Coronary artery (tissue), 2 donors: Measurements from ENCODE around the gene DNAJB6.

ENCODE experiments used
- DNase-seq: peaks from one replicate; pipeline ENCODE4 v3.0.0-alpha.2; 2017; ENCODE audit warnings: low spot score
- H3K27ac ChIP-seq, 2 donors: fragments of 200-600 bp; sonication (generic); one replicate each; pipeline ENCODE4 v1.5.1; 2016 to 2019
- H3K4me3 ChIP-seq: fragments of 200-600 bp; sonication (generic); 2 replicates; pipeline ENCODE4 v1.5.1; 2016; ENCODE audit warnings: mild to moderate bottlenecking, moderate library complexity
- TF ChIP-seq, protein P1 (sequence below): fragments of 200-600 bp; sonication (generic); IDR thresholded peaks from one replicate; pipeline ENCODE4 v1.5.1; 2019; ENCODE audit warnings: antibody characterized with exemption

DNAJB6 gene

GRCh38 chr7:157414702-157415096 lies 77.9 kb downstream of the DNAJB6 start:
- no peak overlapping the region for H3K27ac ChIP-seq
- DNase-seq: no peak
- no peak overlapping the region for H3K4me3 ChIP-seq
- TF ChIP-seq, protein P1, sequence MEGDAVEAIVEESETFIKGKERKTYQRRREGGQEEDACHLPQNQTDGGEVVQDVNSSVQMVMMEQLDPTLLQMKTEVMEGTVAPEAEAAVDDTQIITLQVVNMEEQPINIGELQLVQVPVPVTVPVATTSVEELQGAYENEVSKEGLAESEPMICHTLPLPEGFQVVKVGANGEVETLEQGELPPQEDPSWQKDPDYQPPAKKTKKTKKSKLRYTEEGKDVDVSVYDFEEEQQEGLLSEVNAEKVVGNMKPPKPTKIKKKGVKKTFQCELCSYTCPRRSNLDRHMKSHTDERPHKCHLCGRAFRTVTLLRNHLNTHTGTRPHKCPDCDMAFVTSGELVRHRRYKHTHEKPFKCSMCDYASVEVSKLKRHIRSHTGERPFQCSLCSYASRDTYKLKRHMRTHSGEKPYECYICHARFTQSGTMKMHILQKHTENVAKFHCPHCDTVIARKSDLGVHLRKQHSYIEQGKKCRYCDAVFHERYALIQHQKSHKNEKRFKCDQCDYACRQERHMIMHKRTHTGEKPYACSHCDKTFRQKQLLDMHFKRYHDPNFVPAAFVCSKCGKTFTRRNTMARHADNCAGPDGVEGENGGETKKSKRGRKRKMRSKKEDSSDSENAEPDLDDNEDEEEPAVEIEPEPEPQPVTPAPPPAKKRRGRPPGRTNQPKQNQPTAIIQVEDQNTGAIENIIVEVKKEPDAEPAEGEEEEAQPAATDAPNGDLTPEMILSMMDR: no peak

DNA sequence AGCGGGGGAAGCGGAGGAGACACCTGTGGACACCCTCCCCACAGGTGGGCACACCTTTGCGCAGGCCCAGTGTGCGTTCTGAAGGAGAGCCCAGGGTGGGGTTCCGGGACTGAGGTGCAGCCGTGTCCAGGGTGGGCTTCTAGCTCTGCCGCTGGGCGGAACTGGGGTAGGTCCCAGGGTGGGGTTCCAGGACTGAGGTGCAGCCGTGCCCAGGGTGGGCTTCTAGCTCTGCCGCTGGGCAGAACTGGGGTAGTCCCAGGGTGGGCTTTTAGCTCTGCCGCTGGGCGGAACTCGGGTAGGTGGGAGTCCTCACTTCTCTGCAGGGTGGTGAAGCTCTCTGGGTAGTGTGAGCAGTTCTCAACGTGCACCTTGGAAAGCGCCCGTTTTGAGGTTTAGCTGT lies 78.7 kb downstream of the DNAJB6 start:
- no peak overlapping the region for H3K4me3 ChIP-seq
- TF ChIP-seq, protein P1: no peak
- no peak for DNase-seq
- H3K27ac ChIP-seq: no peak overlapping the region

- DNase-seq: no peak
- TF ChIP-seq, protein P1: no peak
- no peak overlapping the region for H3K4me3 ChIP-seq
- H3K27ac ChIP-seq: no peak overlapping the region
Observed at GRCh38 chr7:157416011-157416410, 79.2 kb downstream of the DNAJB6 start.

DNA sequence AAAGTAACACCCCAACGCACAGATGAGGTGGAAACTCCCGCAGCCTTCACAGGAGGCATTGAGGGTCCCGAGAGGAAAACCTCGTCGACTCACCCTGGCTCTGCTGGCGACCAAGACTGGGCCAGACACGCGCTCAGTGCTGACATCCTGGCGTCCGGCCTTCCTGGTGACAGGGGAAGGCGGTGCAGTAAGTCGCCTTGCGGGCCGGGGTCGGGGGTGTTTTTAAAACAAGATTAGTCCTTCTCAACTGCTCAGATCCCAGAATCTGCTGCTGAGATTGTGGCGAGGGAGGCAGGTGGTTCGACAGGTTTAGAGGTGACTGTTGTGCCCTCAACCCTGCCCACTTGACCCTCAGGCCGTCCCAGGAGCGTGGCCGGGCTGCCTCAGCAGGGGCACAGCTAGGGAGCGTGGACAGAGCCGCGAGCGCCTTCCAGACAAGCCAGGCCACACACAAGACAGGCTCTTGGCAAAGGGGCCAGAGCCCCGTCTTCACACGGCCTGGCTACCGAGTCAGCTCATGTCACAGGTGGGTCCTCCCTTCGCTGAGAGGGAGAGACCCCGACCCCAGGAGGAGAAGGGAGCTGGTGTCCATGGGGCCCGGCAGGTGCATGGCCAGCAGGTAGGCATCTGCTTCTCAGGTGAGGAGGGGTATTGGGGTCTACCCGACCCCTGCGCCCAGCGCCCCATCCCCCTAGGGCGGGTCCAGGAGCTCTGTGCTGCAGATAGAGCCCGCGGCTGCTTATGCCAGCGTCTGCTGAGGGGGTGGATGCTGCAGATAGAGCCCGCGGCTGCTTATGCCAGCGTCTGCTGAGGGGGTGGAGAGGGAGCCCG lies 81.6 kb downstream of the DNAJB6 start:
- DNase-seq: no peak
- Histone ChIP-seq H3K27ac (no peak overlapping the region), H3K4me3 (no peak overlapping the region)
- TF ChIP-seq, protein P1: no peak

DNA sequence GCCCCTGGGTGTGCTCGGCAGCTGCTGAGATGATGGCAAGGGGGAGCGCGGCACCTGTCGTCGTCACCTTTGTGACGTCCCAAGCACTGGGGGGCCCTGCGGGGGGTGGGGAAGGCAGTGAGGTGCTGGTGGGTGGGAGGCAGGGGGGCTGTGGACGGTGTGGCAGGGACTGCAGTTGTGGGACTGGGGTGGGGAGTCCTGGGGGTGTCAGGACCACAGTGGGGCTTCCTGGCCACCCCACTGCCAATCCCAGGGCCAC lies 82.2 kb downstream of the DNAJB6 start:
- TF ChIP-seq, protein P1: no peak
- no peak overlapping the region for H3K27ac ChIP-seq
- H3K4me3 ChIP-seq: no peak overlapping the region
- no peak for DNase-seq

- H3K27ac ChIP-seq: no peak overlapping the region
- DNase-seq: no peak
- TF ChIP-seq, protein P1: no peak
- H3K4me3 ChIP-seq: no peak overlapping the region
Observed at GRCh38 chr7:157422279-157422678, 85.5 kb downstream of the DNAJB6 start.

DNA sequence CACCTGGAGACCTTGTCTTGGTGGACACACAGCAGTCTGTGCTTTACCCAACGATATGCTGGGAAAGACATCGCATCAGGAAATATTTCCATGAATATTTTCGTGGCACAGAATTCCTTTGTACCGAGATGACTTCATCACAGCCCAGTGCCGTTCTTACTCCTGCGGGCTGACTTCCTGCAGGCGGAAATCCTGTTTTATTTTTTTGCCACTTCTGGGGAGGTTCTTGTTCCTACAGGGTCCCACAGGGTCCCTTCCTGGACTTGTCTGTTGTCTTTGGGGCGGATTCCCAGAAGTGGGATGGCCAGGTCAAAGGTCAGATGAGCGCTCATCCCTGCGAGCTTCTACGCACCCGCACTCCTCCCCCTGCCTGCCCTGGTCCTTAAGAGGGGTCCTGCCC lies 86.5 kb downstream of the DNAJB6 start:
- Histone ChIP-seq H3K27ac (no peak overlapping the region), H3K4me3 (no peak overlapping the region)
- TF ChIP-seq, protein P1: no peak
- no peak for DNase-seq
